ENCODE data around the gene FXN. TPM values are rescaled to one million over a fixed set of nuclear protein-coding genes. Genes with fewer than 3 reads are reported as not detected.

The FXN gene
- total RNA-seq, 4 donors from 2014 or later: 1.8 to 10.1 (median 3.3) TPM

DNA sequence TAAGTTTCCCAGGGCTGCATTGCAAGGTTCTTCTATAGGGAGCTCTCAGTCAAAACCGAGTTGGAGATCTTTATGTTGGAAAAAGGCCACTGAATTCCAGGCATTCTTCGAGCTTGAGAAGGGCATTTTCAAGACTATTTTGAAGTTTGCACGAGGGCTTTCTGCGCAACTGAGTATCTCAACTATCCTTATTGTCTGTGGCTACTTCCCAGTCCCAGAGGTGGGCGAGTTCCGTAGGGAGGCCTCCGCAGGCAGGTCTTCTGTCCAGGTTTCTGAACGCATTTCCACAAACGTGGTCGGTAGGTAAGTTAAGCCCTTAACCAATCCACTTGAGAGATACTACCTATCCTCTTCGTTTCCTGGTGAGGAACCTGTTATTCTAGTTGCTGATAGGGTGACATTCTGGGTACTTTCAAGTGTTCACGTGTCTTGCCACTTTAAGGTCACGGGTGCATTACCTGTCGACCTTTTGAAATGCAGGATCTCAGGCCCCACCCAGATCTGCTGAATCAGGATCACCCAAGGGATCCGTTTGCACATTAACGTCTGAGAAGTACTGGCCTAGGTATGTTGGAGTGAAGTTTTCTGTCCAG, 87.1 kb downstream of the FXN start:
- TF ChIP-seq, protein P1, sequence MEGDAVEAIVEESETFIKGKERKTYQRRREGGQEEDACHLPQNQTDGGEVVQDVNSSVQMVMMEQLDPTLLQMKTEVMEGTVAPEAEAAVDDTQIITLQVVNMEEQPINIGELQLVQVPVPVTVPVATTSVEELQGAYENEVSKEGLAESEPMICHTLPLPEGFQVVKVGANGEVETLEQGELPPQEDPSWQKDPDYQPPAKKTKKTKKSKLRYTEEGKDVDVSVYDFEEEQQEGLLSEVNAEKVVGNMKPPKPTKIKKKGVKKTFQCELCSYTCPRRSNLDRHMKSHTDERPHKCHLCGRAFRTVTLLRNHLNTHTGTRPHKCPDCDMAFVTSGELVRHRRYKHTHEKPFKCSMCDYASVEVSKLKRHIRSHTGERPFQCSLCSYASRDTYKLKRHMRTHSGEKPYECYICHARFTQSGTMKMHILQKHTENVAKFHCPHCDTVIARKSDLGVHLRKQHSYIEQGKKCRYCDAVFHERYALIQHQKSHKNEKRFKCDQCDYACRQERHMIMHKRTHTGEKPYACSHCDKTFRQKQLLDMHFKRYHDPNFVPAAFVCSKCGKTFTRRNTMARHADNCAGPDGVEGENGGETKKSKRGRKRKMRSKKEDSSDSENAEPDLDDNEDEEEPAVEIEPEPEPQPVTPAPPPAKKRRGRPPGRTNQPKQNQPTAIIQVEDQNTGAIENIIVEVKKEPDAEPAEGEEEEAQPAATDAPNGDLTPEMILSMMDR (IDR thresholded peaks at IDR 0.05; ENCODE audit: low read depth): no peak

DNA sequence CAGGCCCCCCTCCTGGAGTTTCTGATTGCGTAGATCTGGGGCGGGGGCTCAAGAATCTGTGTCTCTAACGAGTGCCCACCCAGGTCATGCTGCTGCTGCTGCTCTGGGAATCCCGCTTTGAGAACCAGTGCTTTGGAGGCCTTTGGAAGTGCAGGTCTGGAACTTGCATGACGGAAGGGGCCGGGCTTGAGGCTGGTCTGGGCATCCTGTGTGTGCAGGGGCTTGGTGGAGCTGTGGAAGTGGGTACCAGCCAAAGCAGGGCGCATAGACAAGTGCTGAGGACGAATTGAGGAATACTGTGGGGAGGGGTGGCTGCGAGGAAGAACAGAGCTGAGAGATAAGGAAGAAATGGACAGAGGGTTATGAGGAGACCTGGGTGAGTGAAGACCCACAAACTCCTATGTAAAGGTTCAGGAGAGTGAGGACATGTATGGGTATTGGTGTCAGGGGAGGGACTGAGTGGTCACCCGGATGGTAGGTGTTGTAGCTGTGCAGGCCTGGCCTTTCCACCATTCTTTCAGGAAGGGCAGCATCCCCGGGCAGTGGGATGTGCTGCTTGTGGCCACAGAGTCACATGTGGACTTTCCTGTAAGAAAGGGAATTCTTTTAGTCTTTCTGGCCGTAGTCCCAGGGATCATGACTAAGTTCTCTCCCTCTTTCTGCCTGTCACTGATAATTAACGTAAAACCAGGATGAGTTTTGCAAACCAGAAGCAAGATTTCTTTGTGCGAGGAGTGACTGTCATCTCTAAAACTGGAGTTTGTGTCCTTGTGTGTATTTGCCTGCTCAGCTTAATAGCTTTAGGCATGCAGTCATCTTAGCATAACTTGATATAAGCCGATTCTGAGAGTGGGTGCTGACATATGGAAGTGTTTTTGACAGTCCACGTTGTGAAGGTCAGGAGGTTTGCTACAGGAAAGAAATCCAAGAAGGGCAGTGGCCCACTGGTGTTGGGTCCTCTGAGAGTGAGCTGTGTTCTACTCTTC, 95.2 kb downstream of the FXN start:
- TF ChIP-seq, protein P1 (IDR thresholded peaks at IDR 0.05; ENCODE audit: low read depth): no peak

DNA sequence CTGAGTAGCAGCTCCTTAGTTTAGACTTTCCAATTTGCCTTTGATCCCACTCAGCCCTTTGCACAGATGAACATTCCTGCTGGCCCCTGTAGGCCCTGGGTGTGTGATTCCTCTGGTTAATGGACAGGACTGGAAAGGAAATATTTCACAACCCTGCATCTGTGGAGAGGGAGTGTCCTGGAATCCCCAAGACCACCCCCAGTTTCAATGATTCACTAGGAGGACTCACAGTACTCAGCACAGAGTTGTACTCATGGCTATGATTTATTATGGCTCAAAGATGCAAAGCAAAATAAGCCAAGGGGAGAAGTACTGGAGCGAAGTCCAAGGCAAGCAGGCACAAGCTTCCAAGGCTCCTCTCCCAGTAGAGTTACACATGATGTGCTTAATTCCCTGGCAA, 96.1 kb downstream of the FXN start:
- TF ChIP-seq, protein P1 (IDR thresholded peaks at IDR 0.05; ENCODE audit: low read depth): no peak

DNA sequence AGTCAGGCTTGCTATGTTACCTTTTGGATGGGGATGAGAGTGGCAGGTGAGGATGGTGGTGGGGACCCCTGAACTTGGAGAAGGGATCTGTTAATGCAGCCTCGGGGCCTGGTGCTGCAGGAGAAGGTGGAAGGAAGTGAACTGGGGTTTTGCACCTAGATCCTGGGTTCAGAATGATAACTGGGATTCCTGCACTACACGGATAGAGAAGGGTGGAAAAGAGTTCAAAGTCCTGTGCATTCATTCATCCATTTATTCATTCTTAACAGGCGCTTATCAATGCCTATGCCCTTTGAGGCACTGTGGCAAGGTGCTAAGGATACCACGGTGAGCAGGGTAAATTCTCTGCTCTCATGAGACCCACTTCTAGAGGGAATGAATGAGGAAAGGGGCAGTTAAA, 96.8 kb downstream of the FXN start:
- TF ChIP-seq, protein P1 (IDR thresholded peaks at IDR 0.05; ENCODE audit: low read depth): no peak

DNA sequence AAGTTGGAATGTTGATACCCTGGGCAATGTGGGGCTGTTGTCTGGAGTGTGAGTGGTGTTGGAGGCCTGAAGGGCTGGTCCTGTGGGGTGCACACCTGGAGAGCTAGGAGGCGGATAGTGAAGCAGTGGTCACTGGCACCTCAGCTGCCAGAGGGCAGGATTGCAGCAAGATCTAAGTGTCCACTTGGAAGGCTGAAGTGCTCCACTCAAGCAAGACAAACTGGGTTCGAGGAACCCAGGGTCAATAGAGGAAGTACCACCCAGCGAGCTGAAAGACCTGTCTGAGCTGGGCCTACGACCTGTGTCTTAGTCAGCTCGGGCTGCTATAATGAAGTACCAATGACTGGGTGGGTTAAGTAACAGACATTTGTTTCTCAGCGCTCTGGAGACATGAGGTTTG, 98.9 kb downstream of the FXN start:
- TF ChIP-seq, protein P1 (IDR thresholded peaks at IDR 0.05; ENCODE audit: low read depth): no peak

DNA sequence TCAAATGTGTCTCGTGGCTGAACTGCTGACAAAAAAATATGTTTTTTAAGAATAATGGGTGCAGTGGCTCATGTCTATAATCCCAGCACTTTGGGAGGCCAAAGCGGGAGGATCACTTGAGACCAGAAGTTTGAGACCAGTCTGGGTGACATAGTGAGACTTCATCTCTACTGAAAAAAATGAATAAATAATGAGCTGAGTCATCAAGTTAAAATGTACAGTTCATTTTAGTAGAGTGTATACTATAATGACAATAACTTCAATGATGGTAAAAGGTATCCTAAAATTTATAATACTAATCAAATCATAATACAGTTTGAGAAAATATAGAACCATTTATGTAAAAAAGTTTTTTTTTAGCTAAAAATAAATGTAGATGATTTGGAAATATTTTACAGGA, 100.6 kb downstream of the FXN start:
- TF ChIP-seq, protein P1 (IDR thresholded peaks at IDR 0.05; ENCODE audit: low read depth): no peak

DNA sequence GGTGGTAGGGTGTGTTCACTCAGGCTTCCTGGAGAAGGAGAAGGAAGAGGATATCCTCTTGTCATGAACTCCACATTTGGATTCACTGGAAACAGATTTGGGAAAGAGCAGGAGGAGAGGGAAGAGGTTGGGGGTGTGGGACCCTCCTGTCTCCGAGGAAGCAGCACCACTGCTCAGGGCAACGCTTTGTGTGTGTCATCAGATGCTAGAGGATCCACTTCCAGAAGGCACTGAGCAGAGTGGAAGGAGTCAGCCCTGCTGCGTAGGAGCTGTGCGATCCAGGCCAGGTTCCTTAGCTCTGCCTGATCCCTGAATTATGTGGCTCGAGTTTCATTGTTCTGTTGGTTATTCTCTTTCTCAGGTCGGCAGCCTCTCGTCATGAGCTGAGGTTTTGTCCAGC, 101.2 kb downstream of the FXN start:
- TF ChIP-seq, protein P1 (IDR thresholded peaks at IDR 0.05; ENCODE audit: low read depth): no peak

Data from subcutaneous adipose tissue (tissue), 4 donors.